Globus pallidus (tissue), 1 donor: ENCODE measurements around the gene TMEM132D.
"Not testable (repeated sequence)": the region's sequence is repeated elsewhere in the genome, so short reads cannot be mapped to it uniquely, and the experiment has no call there.

Experiments
- DNase-seq: peaks from one replicate; pipeline ENCODE4 v3.0.0-alpha.2; 2015; ENCODE audit warnings: low spot score

The TMEM132D gene

DNA sequence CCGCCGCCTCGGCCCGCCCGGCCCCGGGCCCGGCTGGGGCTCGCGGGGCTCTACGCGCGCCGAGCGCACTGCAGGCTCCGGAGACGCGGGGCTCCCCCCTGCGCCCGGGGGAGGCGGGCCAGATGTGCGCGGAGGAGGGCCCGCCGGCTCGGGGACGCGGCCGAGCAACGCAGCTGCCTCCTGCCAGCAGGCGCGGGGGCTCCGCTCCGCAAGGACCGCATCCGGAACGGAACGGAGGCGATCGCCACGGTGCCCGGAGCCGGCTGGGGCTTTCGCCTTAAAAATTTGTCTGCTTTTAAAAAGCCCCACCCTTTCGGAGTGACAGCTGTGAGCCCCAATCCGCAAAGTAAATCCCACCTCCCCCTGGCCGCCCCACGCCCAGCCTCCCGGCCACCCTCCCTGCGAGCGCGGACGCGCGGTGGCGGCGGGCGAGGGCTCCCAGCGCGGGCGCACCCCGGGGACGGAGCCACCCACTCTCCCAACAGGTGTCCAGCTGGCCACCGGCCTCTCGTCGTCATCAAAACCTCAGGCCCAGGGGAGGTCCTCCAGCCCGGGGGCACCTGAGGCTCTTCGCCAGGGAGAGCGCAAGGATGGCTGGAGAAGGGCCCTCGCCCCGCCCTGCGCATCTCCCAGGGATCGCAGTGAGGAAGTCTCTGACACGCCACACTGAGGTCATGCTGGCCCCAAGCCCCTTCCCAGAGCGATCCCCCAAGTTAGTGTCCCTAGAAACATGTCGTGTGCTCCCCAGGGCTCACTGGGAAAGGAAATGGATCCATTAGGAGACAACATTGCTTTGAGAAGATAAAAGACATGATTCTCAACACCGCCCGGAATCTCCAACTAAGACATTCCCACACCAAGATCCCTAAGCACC, at the start of gene TMEM132D:
Gene TMEM132D (minus strand): TSS at position 70 of the 874 bp plus-strand sequence.
- no peak for DNase-seq

DNA sequence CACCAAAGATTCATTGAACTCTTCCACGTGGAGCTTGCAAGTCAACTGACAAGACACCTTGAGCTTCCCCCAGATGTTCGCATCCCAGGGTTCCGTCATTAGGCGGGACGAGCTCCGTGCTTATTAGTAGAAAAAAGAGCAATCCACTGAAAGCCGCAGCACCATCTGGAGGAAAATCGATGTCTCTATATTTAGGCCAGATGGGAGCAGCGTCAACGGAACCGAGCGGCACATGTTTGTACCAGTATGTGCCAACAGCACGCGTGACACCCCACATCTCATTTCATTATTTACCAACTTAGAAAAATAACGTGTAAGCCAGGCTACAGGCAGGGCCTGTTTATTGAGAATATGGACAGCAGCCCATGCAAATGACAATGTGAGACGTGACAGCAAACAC, 45.8 kb upstream of the TMEM132D start:
- no peak for DNase-seq

DNA sequence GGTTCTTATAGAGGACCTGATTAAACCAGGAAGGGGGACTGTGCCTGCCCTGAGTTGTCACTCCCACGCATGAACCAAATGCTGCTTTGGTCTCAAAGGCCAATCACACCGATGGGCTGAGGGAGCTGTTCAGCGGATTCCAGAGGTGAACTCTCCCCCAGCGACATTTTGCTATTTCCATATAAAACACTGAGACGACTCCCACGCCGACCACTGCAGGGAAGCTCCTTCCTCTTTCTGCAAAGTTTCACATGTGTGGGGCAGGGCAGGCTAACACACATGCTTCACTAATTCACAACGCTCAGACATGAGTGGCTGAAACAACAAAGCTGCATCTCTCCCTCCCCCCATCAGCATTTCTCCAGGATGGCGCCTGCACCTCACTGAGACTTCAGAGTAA, 37.8 kb upstream of the TMEM132D start:
- no peak for DNase-seq

DNA sequence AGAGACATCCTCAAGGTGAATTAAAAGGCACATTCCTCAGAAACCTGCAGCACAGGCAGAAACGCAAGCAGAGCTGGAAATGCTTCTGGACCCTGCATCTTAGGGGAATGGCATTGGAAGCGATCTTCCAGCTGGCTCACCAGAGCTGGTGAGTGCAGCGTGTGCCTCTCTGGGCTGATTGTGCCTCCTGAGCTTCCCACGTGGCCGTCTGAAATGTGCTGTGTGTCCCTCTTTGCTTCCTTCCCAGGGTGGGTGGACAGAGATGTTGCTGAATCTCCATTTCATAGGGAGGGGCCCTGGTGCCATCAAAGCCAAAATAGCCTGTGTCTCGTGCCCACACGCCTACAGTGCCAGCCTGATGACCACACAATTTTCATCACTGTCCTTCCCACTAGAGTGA, 34.3 kb upstream of the TMEM132D start:
- DNase-seq = no peak

- DNase-seq = no peak
These were observed 33.6 kb upstream of the TMEM132D start for GRCh38 chr12:129937426-129937825.

GRCh38 chr12:129928643-129929042, 24.8 kb upstream of the TMEM132D start:
- DNase-seq = no peak

DNA sequence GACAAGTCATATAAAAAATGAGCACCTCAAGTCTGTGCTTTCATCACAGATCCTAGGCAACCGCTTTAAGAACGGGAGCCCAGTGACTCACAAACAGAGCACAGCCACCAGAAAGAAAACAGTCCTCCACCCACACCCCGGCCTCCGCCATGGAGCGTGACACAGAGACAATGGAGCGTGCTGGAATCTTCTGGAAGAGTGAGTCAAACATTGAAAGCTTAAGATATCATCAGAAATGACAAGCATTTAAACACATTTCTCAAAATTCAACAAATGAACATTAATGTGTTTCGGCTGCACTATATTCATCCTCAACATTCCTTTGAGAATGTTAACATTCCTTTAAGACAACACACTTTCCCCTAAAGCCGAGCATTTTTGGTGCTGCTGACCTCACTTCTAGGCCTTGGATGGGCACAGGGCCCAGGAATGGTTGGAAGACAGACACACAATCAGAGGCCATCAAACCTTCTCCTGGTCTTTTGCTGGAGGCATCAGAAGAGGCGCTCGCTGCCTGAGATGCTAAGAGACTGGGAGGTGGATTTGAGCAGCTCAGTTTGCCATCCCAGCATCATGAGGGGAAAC, 23.6 kb upstream of the TMEM132D start:
- DNase-seq = no peak

- peak; percentile 89 for DNase-seq
These were observed 7.7 kb upstream of the TMEM132D start for GRCh38 chr12:129911428-129912049.

GRCh38 chr12:129909051-129910020, 5.5 kb upstream of the TMEM132D start:
- DNase-seq = no peak

- DNase-seq = no peak
These were observed 506 bp downstream of the TMEM132D start for GRCh38 chr12:129903092-129903945.

GRCh38 chr12:129902371-129903091, 1.3 kb downstream of the TMEM132D start:
- no peak for DNase-seq

- no peak for DNase-seq
These were observed 2.6 kb downstream of the TMEM132D start for GRCh38 chr12:129901254-129901653.

- no peak for DNase-seq
These were observed 3.5 kb downstream of the TMEM132D start for GRCh38 chr12:129900306-129900705.

DNA sequence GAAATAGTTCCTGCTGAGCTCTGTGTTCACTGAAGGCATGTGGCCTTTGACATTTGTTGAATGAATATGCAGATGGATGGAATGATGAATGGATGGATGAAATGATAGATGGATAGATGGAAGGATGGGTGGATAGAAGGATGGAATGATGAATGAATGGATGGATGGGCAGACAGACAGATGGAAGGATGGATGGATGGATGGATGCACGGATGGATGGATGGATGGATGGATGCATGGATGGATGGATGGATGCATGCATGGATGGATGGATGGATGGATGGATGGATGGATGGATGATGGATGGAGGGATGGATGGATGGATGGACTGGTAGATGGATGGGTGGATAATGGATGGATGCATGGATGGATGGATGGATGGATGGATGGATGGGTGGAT, 4.8 kb downstream of the TMEM132D start:
- not testable (repeated sequence) for DNase-seq

- no peak for DNase-seq
These were observed 10.1 kb downstream of the TMEM132D start for GRCh38 chr12:129893691-129894090.

DNA sequence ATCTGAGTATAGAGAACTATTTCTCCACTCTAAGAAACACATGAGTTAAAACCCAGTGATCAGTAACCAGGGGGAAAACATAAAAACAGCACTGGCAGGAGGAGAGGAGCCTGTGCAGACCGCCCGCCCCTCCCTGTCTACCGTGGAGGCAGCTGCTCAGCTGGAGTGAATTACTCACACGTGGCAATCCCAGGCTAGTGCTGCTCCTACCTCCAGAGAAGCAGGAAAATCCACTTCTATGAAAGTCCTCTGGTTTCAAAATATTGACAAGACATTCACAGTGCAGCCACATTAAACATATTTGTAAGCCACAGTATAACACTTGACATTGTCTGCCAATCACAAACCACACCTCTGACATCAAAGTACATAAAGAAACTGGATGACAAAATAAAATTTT, 16.7 kb downstream of the TMEM132D start:
- DNase-seq = no peak

DNA sequence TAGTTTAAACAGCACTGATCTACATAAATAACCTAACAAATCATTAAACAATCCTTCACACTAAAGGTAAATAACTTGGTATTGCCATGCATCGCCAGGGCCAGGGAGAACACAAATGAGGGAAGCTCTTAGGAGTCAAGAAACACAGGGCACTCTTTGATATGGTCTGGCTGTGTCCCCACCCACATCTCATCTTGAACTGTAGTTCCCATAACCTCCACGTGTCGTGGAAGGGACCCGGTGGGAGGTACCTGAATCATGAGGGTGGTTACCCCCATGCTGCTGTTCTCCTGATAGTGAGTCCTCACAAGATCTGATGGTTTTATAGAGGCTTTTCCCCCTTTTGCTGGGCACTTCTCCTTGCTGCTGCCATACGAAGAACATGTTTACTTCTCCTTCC, 17.3 kb downstream of the TMEM132D start:
- DNase-seq = no peak

DNA sequence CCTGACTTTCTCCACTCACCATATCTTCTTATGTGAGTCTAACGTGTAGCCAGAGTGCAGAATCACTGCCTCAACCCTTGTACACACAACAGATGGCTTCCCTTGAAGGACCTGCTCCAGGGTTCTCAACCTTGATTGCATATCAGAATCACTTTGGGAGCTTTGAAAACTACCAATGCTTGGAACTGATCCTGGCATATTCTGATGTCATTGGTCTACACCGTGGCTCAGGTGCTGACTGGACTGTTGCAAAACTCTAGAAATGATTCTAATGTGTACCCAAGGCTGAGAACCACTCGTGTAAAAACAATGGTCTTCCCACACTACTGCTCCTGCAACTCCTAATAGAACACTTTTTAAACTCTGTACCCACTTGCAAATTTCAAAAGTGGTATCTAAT, 18.5 kb downstream of the TMEM132D start:
- no peak for DNase-seq

- DNase-seq = no peak
These were observed 26.4 kb downstream of the TMEM132D start for GRCh38 chr12:129877411-129877810.

DNA sequence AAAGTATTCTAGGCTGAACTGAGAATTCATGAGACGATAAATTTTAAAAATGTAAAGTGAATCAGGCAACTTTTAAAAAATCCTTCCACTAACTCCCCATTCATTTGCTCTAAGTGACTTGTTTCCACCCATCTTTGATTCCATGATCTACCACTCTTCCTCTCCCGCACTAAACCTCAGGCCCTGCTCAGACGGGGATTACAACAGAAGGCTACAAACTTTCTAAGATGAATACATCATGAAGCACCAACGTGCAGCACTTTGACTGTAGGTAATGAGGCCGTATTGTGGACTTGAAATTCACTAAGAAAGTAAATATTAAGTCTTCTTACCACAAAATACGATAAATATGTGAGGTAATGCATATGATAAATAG, 30.0 kb downstream of the TMEM132D start:
- DNase-seq = no peak
